Stimulated activated CD4-positive, alpha-beta T cell treated with anti-CD3 and anti-CD28 coated beads, Interleukin-1b, Interleukin-23, amount 100 ng/mL, for 4 hours (primary cell): Measurements from ENCODE around the gene ZNF385C.
A peak's percentile ranks its signal among the peaks of the same experiment; 100 is the strongest.
"Not testable (repeated sequence)": the region's sequence is repeated elsewhere in the genome, so short reads cannot be mapped to it uniquely, and the experiment has no call there.

Experiments used
- DNase-seq, 2 donors: peaks; one replicate each; pipeline ENCODE4 v3.0.0-alpha.2; 2020; ENCODE audit warnings: low read depth in 2 of 2

The ZNF385C gene, protein sequence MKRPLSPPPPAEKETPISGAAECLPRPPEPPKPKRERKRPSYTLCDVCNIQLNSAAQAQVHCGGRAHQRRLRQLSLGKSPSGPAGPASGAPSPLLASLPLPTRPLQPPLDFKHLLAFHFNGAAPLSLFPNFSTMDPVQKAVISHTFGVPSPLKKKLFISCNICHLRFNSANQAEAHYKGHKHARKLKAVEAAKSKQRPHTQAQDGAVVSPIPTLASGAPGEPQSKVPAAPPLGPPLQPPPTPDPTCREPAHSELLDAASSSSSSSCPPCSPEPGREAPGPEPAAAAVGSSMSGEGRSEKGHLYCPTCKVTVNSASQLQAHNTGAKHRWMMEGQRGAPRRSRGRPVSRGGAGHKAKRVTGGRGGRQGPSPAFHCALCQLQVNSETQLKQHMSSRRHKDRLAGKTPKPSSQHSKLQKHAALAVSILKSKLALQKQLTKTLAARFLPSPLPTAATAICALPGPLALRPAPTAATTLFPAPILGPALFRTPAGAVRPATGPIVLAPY

DNA sequence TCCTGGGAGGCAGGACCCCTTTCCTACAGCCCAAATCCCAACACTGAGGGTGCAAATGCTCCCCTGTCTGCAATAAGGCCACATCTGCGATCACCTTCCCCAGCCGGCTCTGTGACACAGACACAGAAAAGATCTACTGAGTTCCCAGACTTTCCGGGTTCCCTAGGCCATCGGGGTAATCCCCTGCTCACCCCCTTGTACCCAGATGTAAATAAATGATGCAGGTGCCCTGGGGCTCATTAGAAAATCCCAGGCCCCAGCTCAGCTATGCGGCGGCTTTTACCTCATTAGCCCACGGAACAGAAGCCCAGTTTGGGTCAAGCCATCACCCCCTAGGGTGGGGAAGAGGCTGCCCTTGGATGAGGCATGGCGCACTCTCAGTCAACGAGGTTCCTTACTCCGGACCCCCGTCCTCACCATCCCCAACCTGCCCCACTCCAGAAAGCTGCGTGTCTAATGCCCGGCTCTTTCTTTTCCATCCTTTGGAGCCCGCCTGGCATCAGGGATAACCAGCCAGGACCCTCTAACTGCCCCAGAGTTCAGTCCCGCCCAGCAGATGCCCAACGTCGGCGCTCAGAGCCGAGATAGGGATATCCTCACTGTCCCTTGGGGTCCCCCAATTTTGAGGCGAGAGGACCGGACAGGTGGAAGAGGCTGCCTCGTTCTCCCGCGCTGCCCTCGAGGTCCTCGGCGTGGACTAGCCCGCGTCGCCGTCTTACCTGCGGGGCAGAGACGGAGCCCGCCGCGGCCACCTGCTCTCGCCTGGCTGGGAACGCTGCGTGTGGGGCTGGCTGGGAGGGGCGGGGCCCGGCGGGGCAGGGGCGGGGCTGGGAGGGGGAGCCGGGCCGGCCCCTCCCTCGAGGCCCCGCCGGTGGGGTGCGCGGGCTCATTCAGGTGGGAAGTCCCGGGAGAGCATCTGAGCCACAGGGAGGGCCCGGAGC lies at the start of gene ZNF385C:
Gene ZNF385C (minus strand): TSS at position 783 of the 941 bp plus-strand sequence. CDS start 35,417 bp downstream, outside the sequence.
- DNase-seq = peak in 1 of 2 donors; percentile 64

DNA sequence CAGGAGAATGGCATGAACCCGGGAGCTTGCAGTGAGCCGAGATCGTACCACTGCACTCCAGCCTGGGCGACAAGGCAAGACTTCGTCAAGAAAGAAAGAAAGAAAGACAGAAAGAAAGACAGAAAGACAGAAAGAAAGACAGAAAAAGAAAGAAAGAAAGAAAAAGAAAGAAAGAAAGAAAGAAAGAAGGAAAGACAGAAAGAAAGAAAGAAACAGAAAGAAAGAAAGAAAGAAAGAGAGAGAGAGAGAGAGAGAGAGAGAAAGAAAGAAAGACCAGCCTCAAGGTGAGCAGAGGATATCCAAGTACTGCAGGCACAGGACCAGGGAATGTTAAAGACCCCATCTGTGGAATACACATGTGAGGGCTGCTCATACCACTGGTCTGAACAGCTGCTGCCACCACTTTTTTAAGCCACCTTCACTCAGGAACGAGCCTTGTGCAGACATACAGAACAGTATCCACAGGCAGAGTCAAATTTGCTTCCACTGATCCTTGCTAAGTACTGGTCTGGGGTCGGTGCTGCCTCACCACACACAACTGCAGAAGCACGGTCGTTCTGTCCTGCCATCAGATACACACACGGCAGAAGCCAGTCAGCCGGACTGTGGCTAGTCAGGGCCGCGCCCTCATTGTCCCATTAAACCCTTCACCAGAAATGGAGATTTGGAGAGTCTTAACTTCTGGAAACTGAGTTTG lies 48.8 kb upstream of the ZNF385C start:
- DNase-seq = no peak

DNA sequence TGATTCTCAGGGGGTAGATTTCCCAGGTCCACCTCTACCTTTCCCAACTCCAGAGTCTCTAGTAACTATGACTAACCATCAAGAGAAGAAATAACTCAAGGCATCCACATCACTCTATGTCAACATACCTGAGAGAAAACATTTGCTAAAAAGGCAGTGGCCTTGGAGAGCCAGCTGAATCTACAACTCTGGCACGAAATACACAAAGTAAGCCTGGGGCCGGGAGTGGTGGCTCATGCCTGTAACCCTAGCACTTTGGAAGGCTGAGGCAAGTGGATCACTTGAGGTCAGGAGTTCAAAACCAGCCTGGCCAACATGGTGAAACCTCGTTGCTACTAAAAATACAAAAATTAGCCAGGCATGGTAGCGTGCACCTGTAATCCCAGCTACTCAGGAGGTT lies 44.9 kb upstream of the ZNF385C start:
- not testable (repeated sequence) for DNase-seq

DNA sequence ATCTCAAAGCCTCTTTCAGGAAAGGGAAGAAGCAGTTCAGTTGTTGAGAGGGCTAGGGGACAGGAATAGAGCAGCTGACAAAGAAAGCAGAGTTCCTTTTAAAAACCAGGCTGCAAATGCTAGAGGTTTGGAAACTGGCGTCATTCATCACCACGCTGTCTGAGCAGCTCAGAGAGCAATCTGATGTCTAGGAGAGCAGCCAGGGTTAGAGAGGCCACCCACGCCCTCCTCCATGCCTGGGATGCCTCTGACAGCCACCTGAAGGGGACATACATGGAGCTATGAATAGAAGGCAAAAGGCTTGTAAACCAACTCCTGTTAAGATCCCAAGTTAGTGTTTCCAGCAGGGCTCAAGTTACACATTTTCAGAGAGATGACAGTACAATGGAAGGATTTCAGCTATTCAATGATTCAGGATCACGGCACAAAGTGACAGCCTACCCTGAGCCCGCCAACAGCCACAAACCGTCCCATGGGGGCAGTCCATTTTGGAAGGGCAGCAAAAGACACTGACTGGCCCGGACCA lies 44.2 kb upstream of the ZNF385C start:
- no peak for DNase-seq

DNA sequence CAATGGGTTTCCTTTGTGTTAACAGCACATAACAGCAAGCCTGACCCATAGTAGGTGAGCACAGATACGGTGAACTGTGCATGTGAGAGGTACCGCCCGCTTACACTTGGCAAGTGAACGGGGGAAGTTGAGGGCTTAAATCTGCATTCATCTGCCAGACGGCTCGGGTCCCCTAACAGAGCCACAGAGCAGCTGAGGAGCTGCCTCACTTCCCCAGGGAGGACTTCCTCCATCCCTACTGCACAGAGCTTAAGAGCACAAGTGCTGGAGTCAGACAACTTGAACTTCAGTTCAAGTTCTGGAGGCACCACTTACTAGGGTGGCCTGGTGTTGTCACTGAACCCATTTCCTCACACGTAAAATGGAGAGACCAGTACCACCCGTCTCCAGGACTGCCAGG lies 43.1 kb upstream of the ZNF385C start:
- DNase-seq = no peak

DNA sequence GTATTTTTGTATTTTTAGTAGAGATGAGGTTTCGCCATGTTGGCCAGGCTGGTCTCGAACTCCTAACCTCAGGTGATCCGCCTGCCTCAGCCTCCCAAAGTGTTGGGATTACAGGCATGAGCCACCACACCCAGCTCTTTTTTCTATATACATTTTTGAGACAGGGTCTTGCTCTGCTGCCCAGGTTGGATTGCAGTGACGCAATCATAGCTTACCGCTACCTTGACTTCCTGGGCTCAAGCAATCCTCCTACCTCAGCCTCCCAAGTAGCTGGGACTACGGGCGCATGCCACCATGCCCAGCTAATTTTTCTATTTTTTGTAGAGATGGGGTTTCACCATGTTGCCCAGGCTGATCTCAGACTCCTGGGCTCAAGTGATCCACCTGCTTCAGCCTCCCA lies 42.4 kb upstream of the ZNF385C start:
- not testable (repeated sequence) for DNase-seq

DNA sequence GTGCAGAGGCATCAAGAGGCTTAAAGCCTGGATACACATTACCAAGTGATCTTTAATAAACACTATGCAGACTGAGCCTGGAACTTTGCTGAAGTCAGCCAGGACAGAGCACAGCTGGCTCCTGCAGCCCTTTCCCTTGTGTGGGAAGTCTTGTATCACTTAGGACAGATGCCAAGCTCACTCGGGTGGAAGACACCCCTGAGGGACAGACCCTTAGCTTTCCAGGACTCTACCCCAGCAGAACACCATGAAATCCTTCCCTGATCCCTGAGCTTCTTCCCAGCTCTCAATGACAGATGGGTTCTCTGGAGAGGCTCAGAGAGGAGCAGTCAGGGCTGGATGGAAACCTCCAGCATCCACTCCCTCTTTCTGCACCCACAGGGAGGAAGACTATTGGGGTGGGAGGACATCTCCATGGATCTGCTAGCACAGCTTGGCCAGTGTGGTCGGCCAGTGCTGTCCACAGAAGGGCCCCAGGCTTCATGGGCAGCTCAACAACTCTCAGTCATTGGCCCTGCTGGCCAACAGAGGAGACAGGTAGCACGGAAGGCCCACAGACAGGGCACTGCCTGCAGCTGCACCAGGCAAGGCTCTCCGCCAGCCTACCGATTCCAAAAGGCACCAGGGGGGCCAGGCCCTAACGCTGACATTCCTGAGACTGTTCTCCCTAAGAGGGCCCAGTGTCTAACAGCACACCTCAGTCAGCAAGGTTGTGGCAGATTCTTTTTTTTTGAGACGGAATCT lies 40.6 kb upstream of the ZNF385C start:
- DNase-seq = no peak

DNA sequence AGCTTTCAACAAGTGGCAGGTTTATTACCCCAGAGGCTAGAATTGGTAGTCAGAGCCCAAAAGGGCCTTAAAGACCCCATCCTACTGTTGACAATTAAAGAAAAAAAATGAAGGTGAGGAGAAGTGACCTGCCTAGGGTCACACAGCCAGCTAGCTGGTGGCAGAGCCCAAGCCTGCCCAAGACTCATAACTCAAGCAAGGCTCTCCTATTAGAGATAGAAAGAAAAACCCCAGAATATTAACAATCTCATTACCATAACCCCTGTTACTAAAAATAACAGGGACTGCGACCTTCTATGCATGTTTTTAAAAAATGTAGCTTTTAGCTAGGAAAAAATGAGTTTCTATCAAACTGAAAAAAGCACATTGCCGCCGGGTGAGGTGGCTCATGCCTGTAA lies 38.4 kb upstream of the ZNF385C start:
- no peak for DNase-seq

DNA sequence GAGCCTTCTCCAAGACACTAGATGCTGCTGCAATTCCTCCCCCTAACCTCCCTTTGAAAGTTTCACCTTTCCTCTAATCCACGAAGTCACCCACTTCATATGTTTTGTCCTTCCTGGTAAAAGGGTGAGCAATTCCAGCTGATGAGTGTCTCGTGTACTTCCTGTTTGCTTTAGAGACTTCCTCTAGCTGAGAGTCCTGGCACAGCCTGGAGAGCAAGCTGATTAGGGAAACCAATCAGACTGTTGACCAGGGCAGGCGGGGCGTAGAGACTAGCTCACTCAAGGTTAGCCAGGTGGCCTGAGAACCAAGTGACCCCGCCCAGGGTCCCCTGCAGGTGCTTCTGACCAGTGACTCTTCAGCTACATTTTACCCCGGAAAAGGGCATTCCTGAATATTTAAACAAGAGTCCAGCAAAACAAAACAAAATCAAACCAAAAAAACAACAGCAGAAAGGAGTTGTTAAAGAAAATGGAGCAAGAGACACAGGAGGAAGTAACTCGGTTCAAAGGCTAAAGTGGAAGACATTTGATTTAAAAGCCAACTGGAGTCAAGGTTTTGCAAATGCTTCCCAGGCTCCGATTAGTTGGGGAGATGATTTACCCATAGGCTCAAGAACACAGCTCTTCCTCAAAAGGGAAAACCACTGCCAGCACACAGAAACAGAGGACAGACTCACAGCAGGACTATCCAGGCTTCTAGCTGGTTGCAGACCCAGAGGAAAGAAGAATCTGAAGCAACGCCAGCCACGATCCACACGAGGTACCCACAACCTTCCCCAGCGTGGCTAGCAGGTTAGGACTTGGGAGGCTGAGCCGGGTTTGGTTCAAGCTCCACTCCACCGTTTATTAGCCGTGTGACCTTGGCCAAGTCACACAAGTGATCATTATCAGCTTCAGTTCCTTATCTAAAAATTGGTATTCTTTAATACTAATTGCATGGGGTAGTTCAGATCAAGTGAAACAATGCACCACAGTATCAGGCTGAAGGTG lies 37.7 kb upstream of the ZNF385C start:
- no peak for DNase-seq

DNA sequence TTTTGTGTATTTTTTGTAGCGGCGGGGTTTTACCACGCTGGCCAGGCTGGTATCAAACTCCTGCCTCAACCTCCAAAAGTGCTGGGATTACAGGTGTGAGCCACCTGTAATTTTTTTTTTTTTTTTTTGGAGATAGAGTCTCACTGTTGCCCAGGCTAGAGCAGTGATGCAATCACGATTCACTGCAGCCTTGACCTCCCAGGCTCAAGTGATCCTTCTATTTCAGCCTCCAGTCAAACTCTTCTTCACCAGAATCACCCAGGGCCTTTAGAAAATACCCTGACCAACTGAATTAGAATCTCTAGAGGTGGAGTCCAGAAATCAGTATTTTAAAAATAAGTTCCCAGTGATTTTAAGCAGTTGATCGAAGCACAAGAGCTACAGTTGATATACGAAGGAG lies 36.9 kb upstream of the ZNF385C start:
- DNase-seq = no peak

DNA sequence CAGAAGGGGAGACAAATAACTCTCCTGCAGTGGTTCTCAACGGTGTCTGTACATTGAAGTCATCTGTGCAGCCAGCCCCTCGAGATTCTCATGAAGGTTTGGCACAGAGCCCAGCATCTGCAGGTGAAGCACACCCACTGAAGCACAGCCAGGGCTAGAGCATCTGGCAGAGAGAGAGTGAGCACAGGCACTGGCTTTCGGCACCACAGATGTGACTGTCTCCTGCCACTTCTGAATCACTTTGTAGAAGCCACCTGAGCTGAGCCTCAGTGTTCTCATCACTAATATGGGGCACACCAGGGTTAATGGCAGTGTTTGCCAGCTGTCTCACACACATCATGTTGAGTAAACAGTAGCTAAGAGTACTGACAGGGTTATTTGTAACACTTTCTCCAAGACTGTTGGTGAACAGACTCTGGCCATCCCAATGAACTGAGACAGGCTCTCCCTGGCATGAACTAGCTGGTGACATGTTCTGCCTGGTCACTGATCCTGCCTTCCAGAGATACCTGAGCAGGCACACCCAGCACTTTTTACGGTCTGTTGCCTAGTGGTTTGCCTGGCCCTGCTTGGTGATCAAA lies 35.3 kb upstream of the ZNF385C start:
- no peak for DNase-seq

DNA sequence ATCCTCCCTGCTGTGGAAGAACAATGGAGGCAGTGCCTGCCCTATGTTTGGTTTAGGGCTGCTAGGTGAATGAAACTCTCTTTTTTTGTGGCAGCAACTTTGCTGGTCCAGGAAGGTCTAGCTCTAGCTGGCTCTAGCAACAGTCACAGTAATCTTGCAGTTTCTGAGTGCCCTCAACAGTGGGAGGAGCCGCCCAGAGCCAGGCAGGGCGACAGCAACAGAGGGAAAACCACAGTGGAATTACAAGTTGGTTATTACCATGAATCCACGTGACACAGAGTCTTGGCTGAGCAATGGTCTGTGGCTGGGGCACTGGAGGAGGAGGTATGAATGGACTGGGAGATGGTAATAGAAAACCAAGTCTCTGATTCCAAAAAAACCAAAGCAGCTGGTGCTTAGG lies 34.7 kb upstream of the ZNF385C start:
- no peak for DNase-seq

DNA sequence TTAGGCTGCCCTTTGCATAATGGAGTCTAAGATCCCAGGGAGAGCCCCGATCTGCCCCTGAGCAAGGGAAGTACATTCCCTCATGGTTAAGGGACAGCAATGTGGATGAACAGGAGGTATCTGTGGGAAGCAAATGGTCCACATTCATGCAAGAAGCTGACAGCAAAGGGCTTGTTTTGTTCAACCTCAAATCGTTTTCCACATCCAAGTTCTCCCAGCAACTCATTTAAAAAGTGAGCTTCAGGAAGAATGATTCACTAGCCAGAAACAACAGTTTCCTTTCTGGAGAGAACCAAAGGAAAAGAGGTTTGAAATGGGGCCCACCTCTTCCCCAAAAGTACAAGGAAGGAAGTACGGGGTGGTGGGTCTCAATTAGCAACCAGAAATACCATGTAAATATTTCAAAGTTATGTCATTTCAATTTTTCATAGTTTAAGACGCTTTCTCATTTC lies 33.7 kb upstream of the ZNF385C start:
- DNase-seq = no peak

DNA sequence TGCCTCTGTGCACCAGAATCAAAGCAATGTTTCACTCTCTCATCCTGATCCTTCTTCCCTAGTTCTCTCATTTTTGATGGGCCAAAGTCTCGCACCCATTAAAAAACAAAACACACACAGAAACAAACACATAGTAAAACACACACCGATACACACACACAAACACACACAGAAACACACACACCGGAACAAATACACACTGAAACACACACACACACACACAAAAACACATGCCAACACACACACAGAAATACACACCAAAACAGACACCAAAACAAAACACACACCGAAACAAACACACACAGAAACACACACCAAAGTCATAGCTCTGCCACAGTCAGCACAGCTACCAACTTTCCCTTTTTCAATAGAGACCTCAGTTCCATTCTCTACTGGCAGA lies 33.0 kb upstream of the ZNF385C start:
- no peak for DNase-seq

DNA sequence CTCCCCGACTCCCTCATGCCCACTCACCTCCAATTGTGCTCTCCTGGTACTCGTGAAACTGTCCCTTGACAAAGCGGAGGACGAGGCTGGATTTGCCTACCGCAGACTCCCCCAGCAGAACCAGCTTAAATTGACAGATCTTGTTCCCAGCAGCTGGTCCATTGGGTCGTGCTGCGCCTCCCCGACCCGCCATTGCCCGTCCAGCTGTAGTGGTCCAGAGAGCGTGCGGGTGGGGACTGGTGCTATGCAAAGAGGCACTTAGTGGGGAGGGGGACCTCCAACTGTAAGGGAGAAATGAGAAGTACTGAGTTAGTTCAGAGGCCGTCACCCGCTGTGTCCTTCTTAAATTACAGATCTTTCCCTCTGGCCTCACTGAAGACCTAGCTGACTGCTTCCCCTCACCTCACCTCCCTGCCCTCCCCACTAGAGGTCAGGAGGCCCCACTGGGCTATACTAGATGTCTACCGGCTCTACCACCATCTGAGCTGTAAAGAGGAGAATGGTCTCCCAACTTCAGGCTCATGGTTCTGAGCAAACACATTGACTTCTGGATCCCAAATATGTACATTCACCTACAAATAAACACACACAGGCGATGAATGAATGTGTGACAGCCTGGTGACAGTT lies 32.1 kb upstream of the ZNF385C start:
- DNase-seq = no peak

DNA sequence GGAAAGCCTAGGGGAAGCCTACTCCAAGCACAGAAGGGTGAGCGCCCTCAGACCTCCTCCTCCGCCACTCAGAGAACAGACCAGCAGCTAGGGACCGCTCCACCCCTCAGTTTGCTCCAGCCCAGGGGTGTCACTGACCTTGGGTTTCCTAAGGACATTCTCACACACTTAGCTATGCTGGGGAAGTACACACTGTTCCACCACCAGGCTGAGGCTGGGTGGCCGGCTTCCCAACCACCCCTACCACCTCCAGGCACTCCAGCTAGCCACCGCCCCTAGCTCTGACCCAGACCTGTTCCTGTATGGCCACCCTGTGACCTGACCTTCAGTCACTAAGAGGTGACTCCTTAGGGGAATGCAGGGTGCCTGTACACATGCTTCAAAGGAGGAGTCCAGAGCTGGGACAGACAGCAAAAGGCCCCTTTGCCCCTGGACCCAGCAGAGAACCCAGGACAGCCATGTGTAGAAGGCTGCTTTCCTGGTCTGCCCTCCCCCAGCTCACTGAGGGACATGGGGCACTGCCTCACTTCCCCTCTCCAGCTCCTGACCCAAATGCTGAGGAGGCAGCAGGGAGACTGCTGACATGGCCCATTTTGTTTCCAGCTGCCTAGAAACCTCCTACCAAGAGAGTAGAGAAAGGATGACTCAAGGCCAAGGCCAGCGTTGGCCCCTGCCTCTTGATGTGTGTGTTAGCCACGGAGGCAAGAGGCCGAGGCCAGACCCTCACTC lies 31.0 kb upstream of the ZNF385C start:
- DNase-seq = no peak

DNA sequence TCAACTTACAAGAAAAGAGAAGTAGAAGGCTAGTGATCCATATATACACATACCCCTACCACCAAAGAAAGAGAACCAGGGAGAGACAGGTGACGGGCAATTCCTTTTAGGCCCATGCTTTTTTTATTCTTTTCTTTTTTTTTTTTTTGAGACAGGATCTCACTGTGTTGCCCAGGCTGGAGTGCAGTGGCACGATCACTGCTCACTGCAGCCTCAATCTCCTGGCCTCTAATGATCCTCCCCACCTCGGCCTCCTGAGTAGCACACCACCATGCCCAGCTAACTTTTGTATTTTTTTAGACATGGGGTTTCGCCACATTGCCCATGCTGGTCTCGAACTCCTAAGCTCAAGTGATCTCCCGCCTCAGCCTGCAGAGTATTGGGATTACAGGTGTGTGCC lies 29.1 kb upstream of the ZNF385C start:
- DNase-seq = no peak

DNA sequence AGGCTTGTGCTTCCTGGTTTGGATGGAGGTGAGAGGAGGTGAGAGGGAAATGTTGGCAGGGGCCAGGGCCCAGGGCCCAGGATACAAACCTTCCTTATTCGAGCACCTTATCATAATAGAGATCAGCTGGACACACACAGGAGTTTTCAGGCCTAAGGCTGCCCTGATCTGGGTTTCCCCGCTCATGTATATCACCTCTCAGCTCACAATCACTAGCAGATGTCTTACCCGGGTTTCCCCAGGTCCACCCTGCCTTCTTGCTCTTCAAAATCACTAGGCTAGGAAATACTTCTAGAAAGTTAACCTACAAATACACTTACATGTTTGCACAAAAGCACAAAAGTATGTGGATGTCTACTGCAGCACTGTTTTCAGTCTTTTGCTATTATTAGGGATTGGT lies 28.6 kb upstream of the ZNF385C start:
- DNase-seq = no peak
